ENCODE data around the gene ARID5A. TPM values are rescaled to one million over a fixed set of nuclear protein-coding genes. Genes with fewer than 3 reads are reported as not detected.
A peak's percentile ranks its signal among the peaks of the same experiment; 100 is the strongest.

The ARID5A gene
- total RNA-seq, 1 donor from 2014 or later, result 4.1 TPM

GRCh38 chr2:96509114-96509846, 27.3 kb upstream of the ARID5A start:
- Mint-ChIP-seq H3K36me3 (no peaks in the 10 kb centered on the region), H3K4me3 (peak overlapping the region; percentile 29), H3K9me3 (no peaks in the 10 kb centered on the region), H3K4me1 (peaks cover 28% of the 10 kb centered on the region), H3K27ac (no peak overlapping the region), H3K27me3 (ENCODE audit: low read depth) (peaks cover 27% of the 10 kb centered on the region)
- TF ChIP-seq, protein P1, sequence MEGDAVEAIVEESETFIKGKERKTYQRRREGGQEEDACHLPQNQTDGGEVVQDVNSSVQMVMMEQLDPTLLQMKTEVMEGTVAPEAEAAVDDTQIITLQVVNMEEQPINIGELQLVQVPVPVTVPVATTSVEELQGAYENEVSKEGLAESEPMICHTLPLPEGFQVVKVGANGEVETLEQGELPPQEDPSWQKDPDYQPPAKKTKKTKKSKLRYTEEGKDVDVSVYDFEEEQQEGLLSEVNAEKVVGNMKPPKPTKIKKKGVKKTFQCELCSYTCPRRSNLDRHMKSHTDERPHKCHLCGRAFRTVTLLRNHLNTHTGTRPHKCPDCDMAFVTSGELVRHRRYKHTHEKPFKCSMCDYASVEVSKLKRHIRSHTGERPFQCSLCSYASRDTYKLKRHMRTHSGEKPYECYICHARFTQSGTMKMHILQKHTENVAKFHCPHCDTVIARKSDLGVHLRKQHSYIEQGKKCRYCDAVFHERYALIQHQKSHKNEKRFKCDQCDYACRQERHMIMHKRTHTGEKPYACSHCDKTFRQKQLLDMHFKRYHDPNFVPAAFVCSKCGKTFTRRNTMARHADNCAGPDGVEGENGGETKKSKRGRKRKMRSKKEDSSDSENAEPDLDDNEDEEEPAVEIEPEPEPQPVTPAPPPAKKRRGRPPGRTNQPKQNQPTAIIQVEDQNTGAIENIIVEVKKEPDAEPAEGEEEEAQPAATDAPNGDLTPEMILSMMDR (IDR thresholded peaks at IDR 0.05; ENCODE audit: unreplicated experiment), result peak; percentile 95
- DNase-seq (ENCODE audit: low spot score in 2 of 2, unreplicated experiment in 2 of 2), result peak; percentile 79 to 93

- Mint-ChIP-seq H3K27ac (no peak overlapping the region), H3K9me3 (no peaks in the 10 kb centered on the region), H3K4me3 (no peak overlapping the region), H3K36me3 (no peaks in the 10 kb centered on the region), H3K4me1 (peaks cover 28% of the 10 kb centered on the region), H3K27me3 (ENCODE audit: low read depth) (peaks cover 30% of the 10 kb centered on the region)
- no peak for DNase-seq (ENCODE audit: low spot score in 2 of 2, unreplicated experiment in 2 of 2)
- TF ChIP-seq, protein P1 (IDR thresholded peaks at IDR 0.05; ENCODE audit: unreplicated experiment), result no peak
Observed at GRCh38 chr2:96509847-96510230, 26.7 kb upstream of the ARID5A start.

DNA sequence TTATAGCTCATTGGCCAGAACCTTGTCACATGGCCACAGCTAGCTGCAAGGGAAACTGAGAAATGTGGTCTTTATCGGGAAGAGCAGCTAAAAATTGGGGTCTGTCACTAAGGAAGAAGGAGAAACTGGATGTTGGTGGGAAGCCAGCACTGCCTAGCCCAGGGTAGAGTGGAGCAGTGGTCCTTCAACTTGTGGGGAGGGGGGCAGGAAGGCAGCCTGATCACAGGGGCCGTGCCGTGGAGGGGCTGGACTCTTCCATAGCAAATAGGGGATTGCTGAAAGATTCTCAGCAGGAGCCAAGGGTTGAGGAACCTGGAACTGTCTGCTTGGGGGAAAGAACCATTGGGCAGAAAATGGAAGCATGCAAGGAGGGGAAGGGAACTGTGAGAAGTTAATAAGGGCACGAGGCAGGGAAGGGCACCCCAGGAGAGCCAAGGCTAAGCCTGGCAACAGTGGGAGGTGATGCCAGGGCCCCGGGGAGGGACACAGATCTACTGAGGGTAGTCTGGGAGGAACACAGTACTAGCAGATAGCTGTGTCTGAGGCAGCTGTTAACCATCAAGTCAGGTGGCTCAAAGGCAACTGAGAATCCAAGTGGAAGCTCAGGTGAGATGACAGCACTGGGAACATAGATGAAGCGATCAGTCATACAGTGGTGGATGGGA, 25.5 kb upstream of the ARID5A start:
- DNase-seq (ENCODE audit: low spot score in 2 of 2, unreplicated experiment in 2 of 2), result no peak
- TF ChIP-seq, protein P1 (IDR thresholded peaks at IDR 0.05; ENCODE audit: unreplicated experiment), result no peak
- peaks cover 17% of the 10 kb centered on the region for H3K4me1 Mint-ChIP-seq
- no peak overlapping the region for H3K27ac Mint-ChIP-seq
- H3K27me3 Mint-ChIP-seq (ENCODE audit: low read depth), result peaks cover 30% of the 10 kb centered on the region
- H3K36me3 Mint-ChIP-seq, result no peaks in the 10 kb centered on the region
- H3K9me3 Mint-ChIP-seq, result no peaks in the 10 kb centered on the region
- no peak overlapping the region for H3K4me3 Mint-ChIP-seq

GRCh38 chr2:96511851-96512250, 24.7 kb upstream of the ARID5A start:
- Mint-ChIP-seq H3K4me1 (peaks cover 9% of the 10 kb centered on the region), H3K27me3 (ENCODE audit: low read depth) (peaks cover 30% of the 10 kb centered on the region), H3K9me3 (peaks cover 4% of the 10 kb centered on the region), H3K36me3 (no peaks in the 10 kb centered on the region), H3K4me3 (no peak overlapping the region), H3K27ac (no peak overlapping the region)
- TF ChIP-seq, protein P1 (IDR thresholded peaks at IDR 0.05; ENCODE audit: unreplicated experiment), result no peak
- no peak for DNase-seq (ENCODE audit: low spot score in 2 of 2, unreplicated experiment in 2 of 2)

DNA sequence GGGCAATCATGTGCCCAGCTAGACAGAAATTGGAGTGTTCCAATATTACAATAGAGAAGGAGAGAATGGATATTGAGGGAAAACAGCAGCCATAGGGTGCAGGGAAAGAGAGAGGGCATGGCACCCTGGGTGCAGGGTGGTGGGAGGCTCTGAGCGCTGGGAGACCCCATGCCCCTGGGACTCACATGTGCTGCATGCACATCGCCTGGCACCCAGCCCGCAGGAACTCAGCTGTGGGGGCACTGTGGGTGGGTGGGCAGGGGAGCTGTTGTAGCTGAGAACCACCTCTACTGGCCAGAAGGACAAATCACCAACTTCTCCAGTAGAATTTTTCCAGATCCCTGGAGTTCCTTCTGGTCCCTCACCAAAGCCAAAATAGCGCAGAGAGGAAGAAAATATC, 24.2 kb upstream of the ARID5A start:
- H3K27ac Mint-ChIP-seq, result no peak overlapping the region
- peaks cover 9% of the 10 kb centered on the region for H3K9me3 Mint-ChIP-seq
- TF ChIP-seq, protein P1 (IDR thresholded peaks at IDR 0.05; ENCODE audit: unreplicated experiment), result no peak
- H3K27me3 Mint-ChIP-seq (ENCODE audit: low read depth), result peaks cover 30% of the 10 kb centered on the region
- DNase-seq (ENCODE audit: low spot score in 2 of 2, unreplicated experiment in 2 of 2), result no peak
- H3K4me1 Mint-ChIP-seq, result peaks cover 6% of the 10 kb centered on the region
- H3K36me3 Mint-ChIP-seq, result no peaks in the 10 kb centered on the region
- H3K4me3 Mint-ChIP-seq, result no peak overlapping the region
